Ishikawa (cell line): ENCODE measurements around the gene SPG11.

ENCODE experiments used
- EGR1 ChIP-seq: IDR thresholded peaks from 2 replicates; pipeline ENCODE4 v1.6.1; 2012
- EP300 ChIP-seq: IDR thresholded peaks from 2 replicates; pipeline ENCODE4 v1.6.1; 2012; ENCODE audit warnings: borderline replicate concordance
- NFIC ChIP-seq: IDR thresholded peaks from 2 replicates; pipeline ENCODE4 v1.6.1; 2012
- RAD21 ChIP-seq: IDR thresholded peaks from 2 replicates; pipeline ENCODE4 v1.6.1; 2012; ENCODE audit warnings: low read depth
- TAF1 ChIP-seq: IDR thresholded peaks from 2 replicates; pipeline ENCODE4 v1.6.1; 2012; ENCODE audit warnings: low read depth, mild to moderate bottlenecking
- TCF12 ChIP-seq: IDR thresholded peaks from 2 replicates; pipeline ENCODE4 v1.6.1; 2012; ENCODE audit warnings: low read depth
- TF ChIP-seq, protein P1 (sequence below): IDR thresholded peaks from 2 replicates; pipeline ENCODE4 v1.6.1; 2012

DNA sequence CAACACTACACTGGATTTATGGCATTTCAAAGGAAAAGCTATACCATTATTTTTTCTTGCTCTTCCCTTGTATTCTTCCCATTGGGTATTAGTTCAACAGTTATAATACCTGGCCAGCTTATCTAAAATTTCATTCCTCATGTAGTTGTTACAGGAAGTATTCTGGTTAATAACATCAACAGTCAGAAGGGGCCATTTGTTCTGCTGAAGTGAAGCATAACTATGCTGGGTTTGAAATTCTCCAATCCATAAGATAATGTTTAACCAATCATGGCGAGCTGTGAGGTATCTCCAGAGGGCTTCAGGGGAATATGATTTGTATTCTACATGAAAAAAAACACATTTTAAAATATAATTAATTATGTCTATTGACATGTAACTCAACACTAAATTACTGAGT, 43.4 kb downstream of the SPG11 start:
- TF ChIP-seq EP300 (no peak), EGR1 (no peak), TAF1 (no peak), RAD21 (no peak), TCF12 (no peak), NFIC (no peak)
- TF ChIP-seq, protein P1, sequence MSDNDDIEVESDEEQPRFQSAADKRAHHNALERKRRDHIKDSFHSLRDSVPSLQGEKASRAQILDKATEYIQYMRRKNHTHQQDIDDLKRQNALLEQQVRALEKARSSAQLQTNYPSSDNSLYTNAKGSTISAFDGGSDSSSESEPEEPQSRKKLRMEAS, result no peak
